Right lobe of liver (tissue), 6 donors: Measurements from ENCODE around the gene UPF1. TPM values are rescaled to one million over a fixed set of nuclear protein-coding genes. Genes with fewer than 3 reads are reported as not detected.

ENCODE experiments used
- ATAC-seq, 4 donors: fragments of 200-7000 bp; cut with Tn5 transposase; one replicate each; pipeline ENCODE4 v1.9.1; 2020; ENCODE audit warnings: mild to moderate bottlenecking in 4 of 4, moderate library complexity in 4 of 4
- DNase-seq, 3 donors: peaks; one replicate each; pipeline ENCODE4 v3.0.0-alpha.2; 2020
- H3K27ac ChIP-seq, 3 donors: fragments of 200-600 bp; one replicate each; pipeline ENCODE4 v1.8.0; 2022
- H3K27me3 ChIP-seq, 2 donors: fragments of 200-600 bp; one replicate each; pipeline ENCODE4 v1.8.0; 2022
- H3K36me3 ChIP-seq, 4 donors: fragments of 200-600 bp; sonication (generic) in 1 of 4; one replicate each; pipeline versions ENCODE4 v1.5.1 to v1.8.0; 2017 to 2022; ENCODE audit warnings: control low read depth in 1 of 4
- H3K4me1 ChIP-seq, 4 donors: fragments of 200-600 bp; sonication (generic) in 1 of 4; one replicate each; pipeline versions ENCODE4 v1.5.1 to v1.8.0; 2017 to 2022; ENCODE audit warnings: control low read depth in 1 of 4
- H3K4me3 ChIP-seq, 3 donors: fragments of 200-600 bp; one replicate each; pipeline ENCODE4 v1.8.0; 2022
- H3K9me3 ChIP-seq, 4 donors: fragments of 200-600 bp; sonication (generic) in 1 of 4; one replicate each; pipeline versions ENCODE4 v1.5.1 to v1.8.0; 2017 to 2022; ENCODE audit warnings: control low read depth in 1 of 4
- POLR2A ChIP-seq: fragments of 450-650 bp; IDR thresholded peaks from one replicate; pipeline ENCODE4 v1.6.1; 2017; ENCODE audit warnings: antibody characterized with exemption, mild to moderate bottlenecking
- WGBS: methylation state at CpG from one replicate; pipeline ENCODE4 v1.1.6; 2018; ENCODE audit warnings: low coverage, low lambda C conversion rate; ENCODE audit not compliant: insufficient coverage; ENCODE audit errors: missing lambda C conversion rate; 5-methylcytosine and 5-hydroxymethylcytosine counted together
- intact Hi-C, 2 donors: fragments of 100-400 bp; cut with DNase I; formaldehyde crosslinking; loops; one replicate each; pipeline versions ENCODE4 v1.11.2 to v1.14.1; 2022
- total RNA-seq, 6 experiments: library from RNA; depleted of rRNA in 2 of 6; stranded (reverse); fragments of >200 nt in 2 of 6; fragmentation: NEBNext Ultra II Directional in 3 of 6; extraction: Animal tissue kit (Norgen Biotek cat#: 25700) in 3 of 6; gene quantifications; one replicate each; pipeline versions ENCODE4 v1.1.0 to v1.2.4, GENCODE V29; 2016 to 2023
- TF ChIP-seq, protein P1 (sequence below), 4 donors: fragments of 200-600 bp in 3 of 4; fragments of 450-650 bp in 1 of 4; IDR thresholded peaks; one replicate each; pipeline versions ENCODE4 v1.5.1 to v1.8.0; 2016 to 2022; ENCODE audit warnings: antibody characterized with exemption in 4 of 4, mild to moderate bottlenecking in 2 of 4
- donor health status: DM: no; HTN: yes; CAD: no.
- donor health status: DM: no; HTN: no; CAD: no.
- donor health status: DM: no; HTN: no; CAD: no.
- donor health status: DM: no; HTN: yes; CAD: no.
- donor health status: DM: no; HTN: yes; CAD: no.

Gene UPF1
- total RNA-seq, 6 experiments from 2014 or later: 34.0 to 61.0 (median 41.3) TPM

DNA sequence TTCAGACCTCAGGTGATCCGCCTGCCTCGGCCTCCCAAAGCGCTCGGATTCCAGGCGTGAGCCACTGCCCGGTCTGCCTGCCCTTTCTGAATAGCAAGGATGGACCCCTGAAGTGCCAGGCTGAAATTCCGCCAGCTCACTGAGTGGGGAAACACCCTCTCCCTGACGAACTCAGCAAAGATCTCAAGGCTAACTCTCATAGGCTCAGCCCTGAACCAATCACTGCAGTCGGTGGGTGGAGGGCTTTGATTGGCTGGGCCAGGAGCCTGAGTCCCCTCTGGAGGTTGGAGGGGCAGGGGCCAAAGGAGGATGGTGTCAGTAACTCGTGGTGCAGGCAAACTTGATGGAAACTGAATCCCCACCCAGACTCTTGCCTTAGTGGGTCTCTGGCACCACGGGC, 29.4 kb upstream of the UPF1 start:
- DNase-seq (no peak), ATAC-seq (no peak)
- 17% methylated on average over 2 of the region's 11 CpGs for WGBS
- intact Hi-C loops: no loop called here
- Histone ChIP-seq H3K36me3 (no peaks in the 10 kb centered on the region), H3K4me3 (no peak overlapping the region), H3K27ac (no peak overlapping the region), H3K9me3 (no peaks in the 10 kb centered on the region), H3K27me3 (no peaks in the 10 kb centered on the region), H3K4me1 (no peaks in the 10 kb centered on the region)
- TF ChIP-seq, protein P1, sequence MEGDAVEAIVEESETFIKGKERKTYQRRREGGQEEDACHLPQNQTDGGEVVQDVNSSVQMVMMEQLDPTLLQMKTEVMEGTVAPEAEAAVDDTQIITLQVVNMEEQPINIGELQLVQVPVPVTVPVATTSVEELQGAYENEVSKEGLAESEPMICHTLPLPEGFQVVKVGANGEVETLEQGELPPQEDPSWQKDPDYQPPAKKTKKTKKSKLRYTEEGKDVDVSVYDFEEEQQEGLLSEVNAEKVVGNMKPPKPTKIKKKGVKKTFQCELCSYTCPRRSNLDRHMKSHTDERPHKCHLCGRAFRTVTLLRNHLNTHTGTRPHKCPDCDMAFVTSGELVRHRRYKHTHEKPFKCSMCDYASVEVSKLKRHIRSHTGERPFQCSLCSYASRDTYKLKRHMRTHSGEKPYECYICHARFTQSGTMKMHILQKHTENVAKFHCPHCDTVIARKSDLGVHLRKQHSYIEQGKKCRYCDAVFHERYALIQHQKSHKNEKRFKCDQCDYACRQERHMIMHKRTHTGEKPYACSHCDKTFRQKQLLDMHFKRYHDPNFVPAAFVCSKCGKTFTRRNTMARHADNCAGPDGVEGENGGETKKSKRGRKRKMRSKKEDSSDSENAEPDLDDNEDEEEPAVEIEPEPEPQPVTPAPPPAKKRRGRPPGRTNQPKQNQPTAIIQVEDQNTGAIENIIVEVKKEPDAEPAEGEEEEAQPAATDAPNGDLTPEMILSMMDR (IDR thresholded peaks at IDR 0.05): no peak
- TF ChIP-seq POLR2A: no peak

DNA sequence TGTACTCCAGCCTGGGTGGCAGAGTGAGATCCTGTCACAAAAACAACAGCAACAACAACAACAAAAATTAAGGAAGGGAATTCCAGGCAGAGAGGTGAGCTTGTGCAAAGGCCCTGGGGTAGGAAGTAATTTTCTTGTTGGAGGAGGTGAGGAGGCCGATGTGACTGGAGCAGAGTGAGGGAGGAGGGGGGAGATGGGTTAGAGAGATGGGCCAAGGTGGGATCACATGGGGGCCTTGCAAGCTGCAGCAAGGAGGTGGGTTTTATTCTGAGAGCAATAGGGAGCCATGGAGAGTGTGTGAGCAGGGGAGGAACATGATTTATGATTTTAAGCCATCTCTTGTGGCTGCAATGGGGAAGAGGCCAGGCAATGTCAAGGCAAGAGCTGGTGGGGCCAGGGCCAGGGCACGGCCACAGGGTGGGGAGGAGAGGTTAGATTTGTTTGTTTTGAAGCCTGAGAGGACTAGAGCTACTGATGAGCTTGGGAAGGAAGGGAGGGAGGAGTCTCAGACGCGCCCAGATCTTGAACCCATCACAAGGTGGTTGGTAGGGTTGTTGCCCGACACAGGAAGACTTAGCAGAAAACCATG, 28.1 kb upstream of the UPF1 start:
- 78% methylated on average over 5 of the region's 5 CpGs for WGBS
- H3K27ac ChIP-seq: no peak overlapping the region
- H3K36me3 ChIP-seq: no peaks in the 10 kb centered on the region
- no peaks in the 10 kb centered on the region for H3K27me3 ChIP-seq
- no peak overlapping the region for H3K4me3 ChIP-seq
- H3K4me1 ChIP-seq: no peaks in the 10 kb centered on the region
- DNase-seq (no peak), ATAC-seq (no peak)
- intact Hi-C loops: no loop called here
- no peaks in the 10 kb centered on the region for H3K9me3 ChIP-seq
- TF ChIP-seq, protein P1 (IDR thresholded peaks at IDR 0.05): no peak
- no peak for TF ChIP-seq POLR2A

DNA sequence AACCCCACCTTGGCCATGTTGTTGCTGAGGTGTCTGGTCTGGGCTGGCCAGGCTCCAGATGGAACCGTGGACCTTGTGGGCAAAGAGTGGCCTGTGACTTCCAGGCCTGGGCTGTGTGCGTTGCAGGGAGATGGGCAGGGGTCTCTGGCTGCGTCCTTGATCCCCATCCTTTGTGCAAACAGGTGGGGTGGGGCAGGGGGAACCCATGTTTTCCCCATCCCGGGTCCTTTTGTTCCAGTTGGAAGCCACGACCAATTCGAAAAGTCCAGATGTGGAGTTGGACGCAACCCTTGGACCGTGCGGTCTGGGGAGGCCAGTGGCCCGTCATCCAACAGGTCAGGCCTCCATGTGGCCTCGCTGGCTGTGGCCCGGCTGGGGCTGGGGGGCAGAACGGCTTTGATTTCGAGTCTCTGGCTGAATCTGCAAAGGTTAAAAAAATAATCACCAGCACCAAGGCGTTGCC, 27.6 kb upstream of the UPF1 start:
- no peaks in the 10 kb centered on the region for H3K36me3 ChIP-seq
- no peak for ATAC-seq
- no peak overlapping the region for H3K27ac ChIP-seq
- H3K4me1 ChIP-seq: peaks cover 0 to under 1% (median 0%) of the 10 kb centered on the region in 4 donors
- TF ChIP-seq, protein P1 (IDR thresholded peaks at IDR 0.05): no peak
- TF ChIP-seq POLR2A: no peak
- intact Hi-C loops: no loop called here
- H3K27me3 ChIP-seq: no peaks in the 10 kb centered on the region
- DNase-seq: no peak
- no peaks in the 10 kb centered on the region for H3K9me3 ChIP-seq
- no CpG with 5 or more reads among the region's 15 CpGs for WGBS
- H3K4me3 ChIP-seq: no peak overlapping the region

DNA sequence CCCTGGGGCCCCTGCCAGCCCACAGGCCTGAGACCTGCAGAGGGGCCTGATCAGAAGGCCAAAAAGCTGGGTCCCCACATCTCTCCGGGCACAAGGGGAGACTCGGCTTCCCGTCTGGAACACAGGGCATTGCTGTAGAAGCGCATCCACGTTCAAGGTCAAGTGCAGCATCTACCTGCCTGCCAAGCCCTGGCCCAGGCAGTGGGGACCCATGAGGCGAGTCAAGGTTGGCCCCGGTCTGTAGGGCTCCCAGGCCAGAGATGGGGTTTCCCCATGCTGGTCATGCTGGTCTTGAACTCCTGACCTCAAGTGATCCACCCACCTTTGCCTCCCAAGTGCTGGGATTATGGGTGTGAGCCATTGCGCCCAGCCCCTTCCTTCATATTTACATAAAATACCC, 27.1 kb upstream of the UPF1 start:
- Histone ChIP-seq H3K4me1 (peaks cover 0 to 4% (median 0%) of the 10 kb centered on the region in 4 donors), H3K36me3 (no peaks in the 10 kb centered on the region), H3K27me3 (no peaks in the 10 kb centered on the region), H3K27ac (no peak overlapping the region), H3K9me3 (no peaks in the 10 kb centered on the region), H3K4me3 (no peak overlapping the region)
- WGBS: 80% methylated on average over 1 of the region's 8 CpGs
- no peak for DNase-seq
- intact Hi-C loops: no loop called here
- TF ChIP-seq, protein P1 (IDR thresholded peaks at IDR 0.05): no peak
- TF ChIP-seq POLR2A: no peak
- ATAC-seq: no peak
